Uterus (tissue), 2 donors: ENCODE data around the gene SLC39A11.

ENCODE experiments used
- POLR2A ChIP-seq, 2 donors: fragments of 450-650 bp; IDR thresholded peaks; one replicate each; pipeline ENCODE4 v1.6.1; 2016; ENCODE audit warnings: antibody characterized with exemption in 2 of 2, mild to moderate bottlenecking in 1 of 2, moderate library complexity in 1 of 2
- TF ChIP-seq, protein P1 (sequence below), 4 experiments: fragments of 200-600 bp in 2 of 4; fragments of 450-650 bp in 2 of 4; sonication (generic) in 2 of 4; IDR thresholded peaks; one replicate each; pipeline ENCODE4 v1.5.1; 2016 to 2019; ENCODE audit warnings: antibody characterized with exemption in 4 of 4, mild to moderate bottlenecking in 2 of 4, moderate library complexity in 1 of 4

- no peak for TF ChIP-seq POLR2A (IDR thresholded peaks at IDR 0.05)
- TF ChIP-seq, protein P1, sequence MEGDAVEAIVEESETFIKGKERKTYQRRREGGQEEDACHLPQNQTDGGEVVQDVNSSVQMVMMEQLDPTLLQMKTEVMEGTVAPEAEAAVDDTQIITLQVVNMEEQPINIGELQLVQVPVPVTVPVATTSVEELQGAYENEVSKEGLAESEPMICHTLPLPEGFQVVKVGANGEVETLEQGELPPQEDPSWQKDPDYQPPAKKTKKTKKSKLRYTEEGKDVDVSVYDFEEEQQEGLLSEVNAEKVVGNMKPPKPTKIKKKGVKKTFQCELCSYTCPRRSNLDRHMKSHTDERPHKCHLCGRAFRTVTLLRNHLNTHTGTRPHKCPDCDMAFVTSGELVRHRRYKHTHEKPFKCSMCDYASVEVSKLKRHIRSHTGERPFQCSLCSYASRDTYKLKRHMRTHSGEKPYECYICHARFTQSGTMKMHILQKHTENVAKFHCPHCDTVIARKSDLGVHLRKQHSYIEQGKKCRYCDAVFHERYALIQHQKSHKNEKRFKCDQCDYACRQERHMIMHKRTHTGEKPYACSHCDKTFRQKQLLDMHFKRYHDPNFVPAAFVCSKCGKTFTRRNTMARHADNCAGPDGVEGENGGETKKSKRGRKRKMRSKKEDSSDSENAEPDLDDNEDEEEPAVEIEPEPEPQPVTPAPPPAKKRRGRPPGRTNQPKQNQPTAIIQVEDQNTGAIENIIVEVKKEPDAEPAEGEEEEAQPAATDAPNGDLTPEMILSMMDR (IDR thresholded peaks at IDR 0.05), result no peak
Measured at GRCh38 chr17:73096211-73096610, 3.7 kb upstream of the SLC39A11 start.
